ENCODE measurements around the gene NF2. TPM values are rescaled to one million over a fixed set of nuclear protein-coding genes. Genes with fewer than 3 reads are reported as not detected.

Gene NF2
- total RNA-seq, 6 experiments from 2014 or later, result 9.6 to 24.8 (median 14.0) TPM

GRCh38 chr22:29570912-29571549, 32.4 kb upstream of the NF2 start:
- intact Hi-C loops (cut with DNase I), result no loop called here
- ATAC-seq, result no peak
- Histone ChIP-seq H3K27me3 (no peaks in the 10 kb centered on the region), H3K9me3 (no peaks in the 10 kb centered on the region), H3K27ac (no peak overlapping the region), H3K4me3 (no peak overlapping the region), H3K36me3 (peaks cover 0 to 19% (median 7%) of the 10 kb centered on the region in 4 donors), H3K4me1 (peaks cover 0 to 33% (median 12%) of the 10 kb centered on the region in 4 donors)
- no peak for DNase-seq
- 41% methylated on average over 2 of the region's 2 CpGs for WGBS (ENCODE audit: insufficient coverage, low coverage, low lambda C conversion rate, missing lambda C conversion rate)
- no peak for TF ChIP-seq POLR2A (IDR thresholded peaks at IDR 0.05)
- TF ChIP-seq, protein P1, sequence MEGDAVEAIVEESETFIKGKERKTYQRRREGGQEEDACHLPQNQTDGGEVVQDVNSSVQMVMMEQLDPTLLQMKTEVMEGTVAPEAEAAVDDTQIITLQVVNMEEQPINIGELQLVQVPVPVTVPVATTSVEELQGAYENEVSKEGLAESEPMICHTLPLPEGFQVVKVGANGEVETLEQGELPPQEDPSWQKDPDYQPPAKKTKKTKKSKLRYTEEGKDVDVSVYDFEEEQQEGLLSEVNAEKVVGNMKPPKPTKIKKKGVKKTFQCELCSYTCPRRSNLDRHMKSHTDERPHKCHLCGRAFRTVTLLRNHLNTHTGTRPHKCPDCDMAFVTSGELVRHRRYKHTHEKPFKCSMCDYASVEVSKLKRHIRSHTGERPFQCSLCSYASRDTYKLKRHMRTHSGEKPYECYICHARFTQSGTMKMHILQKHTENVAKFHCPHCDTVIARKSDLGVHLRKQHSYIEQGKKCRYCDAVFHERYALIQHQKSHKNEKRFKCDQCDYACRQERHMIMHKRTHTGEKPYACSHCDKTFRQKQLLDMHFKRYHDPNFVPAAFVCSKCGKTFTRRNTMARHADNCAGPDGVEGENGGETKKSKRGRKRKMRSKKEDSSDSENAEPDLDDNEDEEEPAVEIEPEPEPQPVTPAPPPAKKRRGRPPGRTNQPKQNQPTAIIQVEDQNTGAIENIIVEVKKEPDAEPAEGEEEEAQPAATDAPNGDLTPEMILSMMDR (IDR thresholded peaks at IDR 0.05), result no peak

- no peak for DNase-seq
- H3K27me3 ChIP-seq, result no peaks in the 10 kb centered on the region
These were observed 28.5 kb upstream of the NF2 start for GRCh38 chr22:29574762-29575450.

DNA sequence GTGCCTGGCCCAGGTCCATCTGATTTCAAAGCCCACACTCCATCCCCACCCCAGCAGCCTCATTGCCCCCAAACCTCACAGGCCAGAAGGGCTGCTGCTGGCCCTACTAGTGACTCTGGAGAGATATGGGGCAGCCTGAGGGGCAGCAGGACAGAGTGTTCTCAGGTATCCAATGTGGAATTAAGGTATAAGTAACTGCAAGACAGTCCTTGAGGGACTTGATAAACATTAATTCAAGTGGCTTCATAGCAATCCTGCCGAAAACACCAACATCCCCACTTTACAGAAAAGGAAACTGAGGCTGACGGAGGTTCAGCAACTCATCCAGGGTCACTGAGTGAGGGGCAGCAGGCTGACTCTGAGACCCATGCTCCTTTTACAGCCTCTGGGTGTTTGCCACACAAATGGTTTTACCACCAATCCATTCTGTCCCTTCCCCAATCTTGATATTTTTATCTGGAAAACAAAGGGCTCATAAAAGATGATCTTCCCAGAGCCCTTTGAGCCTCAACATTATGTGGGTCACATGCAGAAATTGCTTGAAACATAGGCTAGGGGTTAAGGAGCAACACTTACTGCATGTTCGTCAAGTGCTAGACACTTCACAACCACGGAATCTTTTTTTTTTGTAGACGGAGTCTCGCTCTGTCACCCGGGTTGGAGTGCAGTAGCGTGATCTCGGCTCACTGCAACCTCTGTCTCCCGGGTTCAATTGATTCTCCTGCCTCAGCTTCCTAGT, 24.8 kb upstream of the NF2 start:
- no peak for ATAC-seq
- Histone ChIP-seq H3K4me3 (no peak overlapping the region), H3K27ac (no peak overlapping the region), H3K36me3 (no peaks in the 10 kb centered on the region), H3K9me3 (no peaks in the 10 kb centered on the region), H3K4me1 (peaks cover 0 to 17% (median 8%) of the 10 kb centered on the region in 4 donors), H3K27me3 (no peaks in the 10 kb centered on the region)
- DNase-seq, result no peak
- TF ChIP-seq, protein P1 (IDR thresholded peaks at IDR 0.05), result no peak
- TF ChIP-seq POLR2A (IDR thresholded peaks at IDR 0.05), result no peak
- WGBS (ENCODE audit: insufficient coverage, low coverage, low lambda C conversion rate, missing lambda C conversion rate), result 69% methylated on average over 8 of the region's 10 CpGs
- intact Hi-C loops (cut with DNase I), result no loop called here

More at GRCh38 chr22:29574762-29575450, 28.5 kb upstream of the NF2 start:
- Histone ChIP-seq H3K27ac (peak overlapping the region; percentile 47 to 96 (median 95)), H3K36me3 (peaks cover 0 to 3% (median 0%) of the 10 kb centered on the region in 4 donors), H3K4me3 (peak overlapping the region in 2 of 3 donors; percentile 25 to 26), H3K9me3 (no peaks in the 10 kb centered on the region), H3K4me1 (peaks cover 0 to 33% (median 14%) of the 10 kb centered on the region in 4 donors)
- peak; percentile 84 to 89 (median 87) for ATAC-seq
- intact Hi-C loops (cut with DNase I), result no loop called here
- 47% methylated on average over 6 of the region's 7 CpGs for WGBS (ENCODE audit: insufficient coverage, low coverage, low lambda C conversion rate, missing lambda C conversion rate)
- TF ChIP-seq, protein P1 (IDR thresholded peaks at IDR 0.05), result no peak
- no peak for TF ChIP-seq POLR2A (IDR thresholded peaks at IDR 0.05)

- intact Hi-C loops (cut with DNase I), result no loop called here
- peak; percentile 78 for TF ChIP-seq POLR2A (IDR thresholded peaks at IDR 0.05)
- TF ChIP-seq, protein P1 (IDR thresholded peaks at IDR 0.05), result no peak
- Histone ChIP-seq H3K9me3 (no peaks in the 10 kb centered on the region), H3K4me3 (peak overlapping the region; percentile 52 to 75 (median 67)), H3K36me3 (no peaks in the 10 kb centered on the region), H3K4me1 (peaks cover 0 to 14% (median 3%) of the 10 kb centered on the region in 4 donors), H3K27me3 (no peaks in the 10 kb centered on the region), H3K27ac (peak overlapping the region; percentile 17 to 79 (median 61))
- DNase-seq, result peak; percentile 75 to 93 (median 89)
- ATAC-seq, result peak; percentile 63 to 87 (median 80)
- 7% methylated on average over 4 of the region's 8 CpGs for WGBS (ENCODE audit: insufficient coverage, low coverage, low lambda C conversion rate, missing lambda C conversion rate)
These were observed 23.1 kb upstream of the NF2 start for GRCh38 chr22:29580200-29580810.

Measured in right lobe of liver (tissue), 6 donors.